Caco-2 (cell line): Measurements from ENCODE around the gene RNF223. TPM values are rescaled to one million over a fixed set of nuclear protein-coding genes. Genes with fewer than 3 reads are reported as not detected.
"Not testable (repeated sequence)": the region's sequence is repeated elsewhere in the genome, so short reads cannot be mapped to it uniquely, and the experiment has no call there.

ENCODE experiments used
- BruUV-seq: library from RNA; stranded (reverse); fragments of 400-500 nt; replicated peaks from 2 replicates; lab custom pipeline; 2021; lab: Mats Ljungman, UMichigan
- CTCF ChIA-PET: fragments of 300-600 bp; sonication (Branson Sonifier 250); formaldehyde crosslinking; loops from one replicate; lab custom pipeline; 2022; ENCODE audit warnings: antibody characterized with exemption; lab: Charles Lee
- POLR2A ChIA-PET: fragments of 300-600 bp; sonication (Branson Sonifier 250); formaldehyde crosslinking; loops from one replicate; lab custom pipeline; 2022; ENCODE audit warnings: antibody characterized with exemption; lab: Charles Lee
- DNase-seq, 2 experiments: peaks; one replicate each; pipeline versions ENCODE4 v3.0.0 to v3.0.0-alpha.2; 2020 to 2022
- H3K27me3 ChIP-seq: replicated peaks from 2 replicates; pipeline ENCODE4 v1.6.0; 2011; ENCODE audit warnings: low read length; ENCODE audit not compliant: control insufficient read depth, insufficient read depth
- H3K36me3 ChIP-seq: 2 replicates; pipeline ENCODE4 v1.5.1; 2011; ENCODE audit warnings: low read length; ENCODE audit not compliant: control insufficient read depth, insufficient read depth
- H3K4me1 ChIP-seq: fragments of 250-450 bp; sonication (Bioruptor Pico); 2 replicates; pipeline ENCODE4 v1.5.1; 2020; ENCODE audit warnings: mild to moderate bottlenecking
- H3K4me3 ChIP-seq: 2 replicates; pipeline ENCODE4 v1.5.1; 2011; ENCODE audit warnings: low read depth, mild to moderate bottlenecking, control low read depth, low read length
- H3K9me3 ChIP-seq: fragments of 250-450 bp; sonication (Bioruptor Pico); 2 replicates; pipeline ENCODE4 v1.5.1; 2020; ENCODE audit warnings: mild to moderate bottlenecking, moderate library complexity
- H3K27ac Mint-ChIP-seq: one replicate; pipeline ENCODE4 v1.8.0; 2022; ENCODE audit warnings: mixed read lengths; ENCODE audit not compliant: unreplicated experiment
- H3K27me3 Mint-ChIP-seq: one replicate; pipeline ENCODE4 v1.8.0; 2022; ENCODE audit warnings: mixed read lengths; ENCODE audit not compliant: insufficient read depth, unreplicated experiment
- H3K36me3 Mint-ChIP-seq: one replicate; pipeline ENCODE4 v1.8.0; 2022; ENCODE audit warnings: mild to moderate bottlenecking, mixed read lengths; ENCODE audit not compliant: insufficient read depth, unreplicated experiment
- H3K4me1 Mint-ChIP-seq: one replicate; pipeline ENCODE4 v1.8.0; 2022; ENCODE audit warnings: low read depth, mixed read lengths; ENCODE audit not compliant: unreplicated experiment
- H3K4me3 Mint-ChIP-seq: one replicate; pipeline ENCODE4 v1.8.0; 2022; ENCODE audit warnings: mild to moderate bottlenecking, moderate library complexity, mixed read lengths; ENCODE audit not compliant: unreplicated experiment
- H3K9me3 Mint-ChIP-seq: one replicate; pipeline ENCODE4 v1.8.0; 2022; ENCODE audit warnings: mixed read lengths; ENCODE audit not compliant: unreplicated experiment
- CTCF ChIP-seq, 2 experiments: fragments of 200-600 bp in 1 of 2; IDR thresholded peaks; 1 replicate in 1 of 2; 2 replicates in 1 of 2; pipeline versions ENCODE4 v1.5.1 to v1.8.0; 2011 to 2022; ENCODE audit warnings: antibody characterized with exemption in 1 of 2, control low read depth in 1 of 2, inconsistent platforms in 1 of 2, low read depth in 1 of 2, low read length in 1 of 2, mild to moderate bottlenecking in 1 of 2, moderate library complexity in 1 of 2; ENCODE audit not compliant: insufficient read depth in 1 of 2, severe bottlenecking in 1 of 2, unreplicated experiment in 1 of 2
- intact Hi-C: fragments of 100-400 bp; cut with micrococcal nuclease; formaldehyde crosslinking; loops from one replicate; pipeline ENCODE4 v1.10.0; 2022; ENCODE audit not compliant: unreplicated experiment
- total RNA-seq: library from RNA; stranded (reverse); gene quantifications from 2 replicates; pipeline ENCODE4 v1.2.3, GENCODE V29; 2022

The RNF223 gene
- total RNA-seq, 1 experiment from 2014 or later = 0.57 TPM

- CTCF ChIA-PET = no interaction called here
- H3K36me3 ChIP-seq = no peaks in the 10 kb centered on the region; the same call in 1 of the 2 replicates
Measured at GRCh38 chr1:1033009-1033587, 41.0 kb downstream of the RNF223 start.

GRCh38 chr1:1032424-1032823 is 41.7 kb downstream of the RNF223 start:
- Histone ChIP-seq H3K4me3 (no peak overlapping the region), H3K9me3 (no peaks in the 10 kb centered on the region), H3K4me1 (peaks cover 3% of the 10 kb centered on the region; the same call in 1 of the 2 replicates), H3K36me3 (no peaks in the 10 kb centered on the region), H3K27me3 (no peaks in the 10 kb centered on the region)
- ChIA-PET CTCF (no interaction called here), POLR2A (no interaction called here)
- no peak for TF ChIP-seq CTCF (IDR thresholded peaks at IDR 0.05; ENCODE audit: insufficient read depth in 1 of 2, low read depth in 1 of 2, low read length in 1 of 2, severe bottlenecking in 1 of 2, unreplicated experiment in 1 of 2)
- Mint-ChIP-seq H3K36me3 (peaks cover 31% of the 10 kb centered on the region), H3K27ac (peak overlapping the region; percentile 85), H3K4me3 (no peak overlapping the region), H3K4me1 (peaks cover 5% of the 10 kb centered on the region), H3K9me3 (no peaks in the 10 kb centered on the region), H3K27me3 (no peaks in the 10 kb centered on the region)
- BruUV-seq = no TSS peak
- DNase-seq = no peak
- intact Hi-C loops = no loop called here

More at GRCh38 chr1:1033009-1033587, 41.0 kb downstream of the RNF223 start:
- no TSS peak for BruUV-seq
- no peak for DNase-seq
- POLR2A ChIA-PET = no interaction called here
- no peak overlapping the region for H3K27ac Mint-ChIP-seq
- Histone ChIP-seq H3K4me3 (no peak overlapping the region), H3K9me3 (no peaks in the 10 kb centered on the region), H3K27me3 (no peaks in the 10 kb centered on the region), H3K4me1 (peaks cover 10% of the 10 kb centered on the region)
- H3K36me3 Mint-ChIP-seq = peaks cover 28% of the 10 kb centered on the region
- no peaks in the 10 kb centered on the region for H3K27me3 Mint-ChIP-seq
- intact Hi-C loops = no loop called here
- no peak overlapping the region for H3K4me3 Mint-ChIP-seq
- peaks cover 5% of the 10 kb centered on the region for H3K4me1 Mint-ChIP-seq
- H3K9me3 Mint-ChIP-seq = no peaks in the 10 kb centered on the region
- no peak for TF ChIP-seq CTCF (IDR thresholded peaks at IDR 0.05; ENCODE audit: insufficient read depth in 1 of 2, low read depth in 1 of 2, low read length in 1 of 2, severe bottlenecking in 1 of 2, unreplicated experiment in 1 of 2)

- H3K4me3 Mint-ChIP-seq = no peak overlapping the region
- no peak for TF ChIP-seq CTCF (IDR thresholded peaks at IDR 0.05; ENCODE audit: insufficient read depth in 1 of 2, low read depth in 1 of 2, low read length in 1 of 2, severe bottlenecking in 1 of 2, unreplicated experiment in 1 of 2)
- Histone ChIP-seq H3K27me3 (no peaks in the 10 kb centered on the region), H3K36me3 (no peaks in the 10 kb centered on the region), H3K4me3 (no peak overlapping the region), H3K4me1 (0 out of 2 replicates have a peak, but pooled peaks cover 3% of the 10 kb centered on the region), H3K9me3 (no peaks in the 10 kb centered on the region)
- no TSS peak for BruUV-seq
- peaks cover 5% of the 10 kb centered on the region for H3K4me1 Mint-ChIP-seq
- CTCF ChIA-PET = no interaction called here
- peaks cover 37% of the 10 kb centered on the region for H3K36me3 Mint-ChIP-seq
- no peak for DNase-seq
- peak overlapping the region; percentile 85 for H3K27ac Mint-ChIP-seq
- intact Hi-C loops = no loop called here
- POLR2A ChIA-PET = no interaction called here
- H3K9me3 Mint-ChIP-seq = no peaks in the 10 kb centered on the region
- no peaks in the 10 kb centered on the region for H3K27me3 Mint-ChIP-seq
Measured at GRCh38 chr1:1031659-1032235, 42.4 kb downstream of the RNF223 start.

GRCh38 chr1:1030867-1031658 is 43.0 kb downstream of the RNF223 start:
- intact Hi-C loops, POLR2A ChIA-PET, H3K4me3 Mint-ChIP-seq, H3K9me3 Mint-ChIP-seq, H3K27ac Mint-ChIP-seq, H3K4me1 Mint-ChIP-seq, DNase-seq, H3K4me1 ChIP-seq, BruUV-seq, H3K27me3 ChIP-seq, CTCF ChIA-PET, H3K9me3 ChIP-seq, H3K36me3 ChIP-seq, H3K27me3 Mint-ChIP-seq, H3K4me3 ChIP-seq: not testable (repeated sequence)
- peaks cover 35% of the 10 kb centered on the region for H3K36me3 Mint-ChIP-seq
